DMS79 (cell line): ENCODE results near the gene MBIP.

Source experiments
- DNase-seq: peaks from one replicate; lab custom pipeline; 2025; lab: John Stamatoyannopoulos, UW

MBIP gene

DNA sequence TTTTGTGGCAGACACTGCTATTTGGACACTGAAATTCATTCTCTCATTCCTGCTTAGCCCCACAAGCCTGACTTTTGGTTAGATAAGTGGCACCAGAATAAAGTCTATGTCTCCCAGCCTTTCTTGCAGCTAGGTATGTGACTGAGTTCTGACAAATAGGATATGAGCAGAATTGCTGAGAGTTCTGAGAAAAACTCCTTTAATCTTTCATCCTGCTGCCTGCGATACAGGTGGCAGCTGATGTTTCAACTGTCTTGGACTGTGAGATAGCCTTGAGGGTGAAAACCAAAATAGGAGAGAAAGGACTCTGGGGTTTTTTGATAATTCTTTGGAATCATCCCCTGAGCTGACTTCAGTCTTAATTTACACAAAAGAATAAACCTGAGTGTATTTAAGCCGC, 55.8 kb downstream of the MBIP start:
- no peak for DNase-seq

DNA sequence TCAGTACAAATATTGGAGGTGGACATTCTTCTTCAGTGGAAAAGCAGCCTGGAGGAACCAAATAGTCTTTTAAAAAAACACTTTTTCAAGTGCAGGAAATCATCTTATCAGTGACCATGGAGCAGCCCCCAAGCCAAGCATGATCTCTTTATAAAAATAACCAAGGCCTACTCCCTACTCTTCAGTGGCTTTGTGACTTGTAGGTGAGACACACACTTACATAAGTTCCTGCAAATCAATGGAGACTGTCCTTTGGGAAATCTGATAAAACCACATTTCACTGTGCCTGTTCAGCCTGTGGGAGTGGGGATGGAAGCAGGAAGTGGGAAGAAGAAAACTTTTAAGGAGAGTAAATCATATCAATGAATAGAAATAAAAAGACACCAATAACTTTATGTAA, 56.3 kb downstream of the MBIP start:
- no peak for DNase-seq

DNA sequence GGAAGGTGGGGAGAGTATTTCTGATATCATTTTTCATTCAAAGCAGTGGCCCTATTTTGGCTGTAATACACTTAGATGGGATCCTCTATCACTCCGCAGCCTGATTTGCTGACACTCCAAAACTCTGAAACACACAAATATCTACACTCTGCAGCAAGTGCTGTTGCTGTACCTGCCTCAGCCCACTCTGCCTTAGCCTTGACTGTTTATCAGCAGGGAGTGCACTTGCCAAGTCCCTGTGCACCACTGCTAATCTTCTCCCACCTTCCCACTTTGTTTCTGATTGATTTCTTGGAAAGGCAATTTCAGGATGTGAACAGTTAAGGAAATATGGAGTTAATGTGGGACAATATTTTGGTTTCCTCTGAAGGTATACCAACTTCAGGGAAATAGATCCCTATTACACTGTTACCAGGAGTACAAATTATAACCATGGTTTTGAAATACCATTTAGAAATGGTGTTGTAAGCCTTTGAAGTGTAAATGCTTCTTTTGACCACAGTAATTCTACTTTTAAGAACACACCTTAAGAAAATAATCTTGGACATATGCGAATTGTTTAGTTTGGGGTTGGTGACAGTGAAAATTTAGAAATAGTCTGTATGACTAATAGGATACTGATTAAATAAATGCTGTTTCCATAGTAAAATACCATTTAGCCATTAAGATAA, 59.3 kb downstream of the MBIP start:
- DNase-seq: no peak

DNA sequence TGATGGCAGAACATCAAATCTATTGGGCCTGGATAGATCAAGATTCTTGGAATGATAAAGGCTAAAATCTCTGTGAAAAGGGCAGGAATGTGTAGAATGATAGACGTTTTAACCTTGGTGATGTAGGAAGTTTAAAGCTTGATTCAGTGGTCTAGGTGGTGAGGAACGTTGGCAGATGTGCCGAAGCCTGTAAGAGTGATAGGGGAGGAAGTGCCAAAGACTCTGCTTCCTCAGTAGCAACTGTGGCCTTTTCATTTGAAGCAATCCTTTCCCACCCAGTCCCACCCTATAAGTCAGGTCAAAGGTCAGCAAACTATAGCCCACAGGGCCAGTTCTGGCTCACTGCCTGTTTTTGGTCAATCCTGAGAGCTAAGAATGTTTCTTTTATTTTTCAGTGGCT, 62.2 kb downstream of the MBIP start:
- no peak for DNase-seq

DNA sequence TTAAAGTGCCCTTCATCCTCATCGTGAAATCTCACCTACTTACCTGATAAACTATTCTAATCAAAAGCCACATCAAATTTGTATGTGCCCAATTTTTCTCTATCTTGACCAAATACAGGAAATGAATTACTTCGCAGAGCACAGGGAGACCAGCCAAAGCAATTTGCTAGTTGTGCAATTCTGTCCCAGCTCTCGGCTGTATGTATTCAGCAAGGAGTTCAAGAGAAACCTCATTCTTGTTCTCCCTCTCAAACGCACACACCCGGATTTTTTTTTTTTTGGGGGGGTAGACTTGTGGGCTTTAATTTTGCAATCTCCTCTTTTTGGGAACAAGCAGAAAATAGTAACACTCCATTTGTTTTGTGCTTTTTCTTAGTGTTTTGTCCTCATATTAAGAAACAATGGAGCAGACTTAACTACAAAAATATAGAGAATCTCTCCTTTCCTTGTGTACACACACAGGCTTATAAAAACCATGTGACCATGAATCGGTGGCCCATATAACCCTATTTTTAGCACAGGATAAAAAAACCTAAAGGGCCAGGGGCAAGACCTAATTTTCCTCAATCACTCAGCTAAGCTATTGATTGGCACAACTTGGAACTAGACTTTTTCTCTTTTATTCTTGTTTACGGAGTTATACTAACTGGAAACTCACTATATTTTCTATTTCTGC, 64.2 kb downstream of the MBIP start:
- no peak for DNase-seq

DNA sequence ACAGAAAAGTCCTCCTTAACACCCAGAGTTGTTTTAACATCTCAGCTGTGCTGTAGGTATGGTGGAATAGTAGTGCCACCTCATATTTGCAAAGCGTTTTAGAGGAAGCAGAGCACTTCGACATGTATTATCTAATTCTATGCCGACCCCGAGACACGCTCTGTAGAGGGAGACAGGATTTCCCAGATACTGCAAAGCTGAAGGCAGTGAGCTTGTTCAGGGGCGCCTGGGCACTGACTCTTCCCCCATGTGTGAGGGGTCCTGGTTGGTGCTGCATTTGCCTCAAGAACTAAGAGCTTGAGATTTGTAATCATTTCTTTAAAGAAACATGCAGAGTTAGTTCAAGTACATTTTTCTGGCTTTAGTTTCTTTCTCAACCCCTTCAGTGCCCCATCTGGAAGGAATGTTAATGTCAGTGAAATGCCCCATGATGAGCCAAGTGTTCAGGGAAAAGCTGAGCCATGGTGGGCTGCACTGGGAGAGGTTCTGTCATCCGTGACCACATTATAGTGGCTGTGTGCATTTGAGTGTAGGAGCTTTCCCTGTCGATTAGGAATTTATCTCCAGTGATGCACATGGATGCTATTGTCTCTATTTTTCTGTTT, 66.3 kb downstream of the MBIP start:
- DNase-seq: no peak
